Tibial nerve (tissue), 4 donors: ENCODE results near the gene SNRPD2.

Experiments
- CTCF ChIP-seq, 5 experiments: fragments of 200-600 bp in 3 of 5; fragments of 450-650 bp in 2 of 5; sonication (generic) in 3 of 5; IDR thresholded peaks; one replicate each; pipeline ENCODE4 v1.5.1; 2016 to 2019; ENCODE audit warnings: antibody characterized with exemption in 5 of 5, mild to moderate bottlenecking in 3 of 5, moderate library complexity in 2 of 5
- EP300 ChIP-seq, 2 donors: sonication (generic); formaldehyde crosslinking; IDR thresholded peaks; one replicate each; pipeline ENCODE4 v1.6.1; 2017; ENCODE audit warnings: antibody characterized with exemption in 2 of 2, mild to moderate bottlenecking in 1 of 2
- POLR2A ChIP-seq, 2 donors: fragments of 450-650 bp; IDR thresholded peaks; one replicate each; pipeline ENCODE4 v1.6.1; 2017; ENCODE audit warnings: antibody characterized with exemption in 2 of 2, mild to moderate bottlenecking in 2 of 2, moderate library complexity in 2 of 2

GRCh38 chr19:45637890-45638667, 53.7 kb downstream of the SNRPD2 start:
- TF ChIP-seq POLR2A (IDR thresholded peaks at IDR 0.05) (no peak), CTCF (IDR thresholded peaks at IDR 0.05) (no peak), EP300 (IDR thresholded peaks at IDR 0.05) (no peak)
